C4-2B (cell line): ENCODE results near the gene FBL.
A peak's percentile ranks its signal among the peaks of the same experiment; 100 is the strongest.
"Not testable (repeated sequence)": the region's sequence is repeated elsewhere in the genome, so short reads cannot be mapped to it uniquely, and the experiment has no call there.

Experiments used
- H3K27ac ChIP-seq: fragments of 450-650 bp; 2 replicates; pipeline ENCODE4 v1.5.1; 2017
- CTCF ChIP-seq: fragments of 450-650 bp; conservative IDR thresholded peaks from 2 replicates; pipeline ENCODE4 v1.5.1; 2017; ENCODE audit warnings: mild to moderate bottlenecking
- ZFX ChIP-seq: fragments of 450-650 bp; IDR thresholded peaks from 2 replicates; pipeline ENCODE4 v1.6.1; 2017

The FBL gene

GRCh38 chr19:39845933-39846677 lies at the start of gene FBL:
Gene FBL (minus strand): TSS chr19:39846379. CDS start chr19:39846300, 79 bp downstream.
- H3K27ac ChIP-seq: peak within 1 kb of the TSS; percentile 93
- no peak for TF ChIP-seq ZFX
- no peak; the same call in 1 of the 2 replicates for TF ChIP-seq CTCF

- not testable (repeated sequence) for H3K27ac ChIP-seq
Measured at GRCh38 chr19:39895096-39895495, 48.9 kb upstream of the FBL start.

GRCh38 chr19:39894236-39894606 lies 48.0 kb upstream of the FBL start:
- not testable (repeated sequence) for H3K27ac ChIP-seq

GRCh38 chr19:39893366-39894235 lies 47.4 kb upstream of the FBL start:
- not testable (repeated sequence) for H3K27ac ChIP-seq

GRCh38 chr19:39892506-39892902 lies 46.3 kb upstream of the FBL start:
- not testable (repeated sequence) for H3K27ac ChIP-seq

GRCh38 chr19:39891660-39892505 lies 45.7 kb upstream of the FBL start:
- H3K27ac ChIP-seq: not testable (repeated sequence)

GRCh38 chr19:39890755-39891551 lies 44.8 kb upstream of the FBL start:
- no peak for TF ChIP-seq ZFX
- no peak for TF ChIP-seq CTCF
- no peak overlapping the region for H3K27ac ChIP-seq

GRCh38 chr19:39889872-39890754 lies 43.9 kb upstream of the FBL start:
- not testable (repeated sequence) for H3K27ac ChIP-seq

GRCh38 chr19:39887456-39887951 lies 41.3 kb upstream of the FBL start:
- H3K27ac ChIP-seq: not testable (repeated sequence)

- H3K27ac ChIP-seq: not testable (repeated sequence)
Measured at GRCh38 chr19:39885821-39886554, 39.8 kb upstream of the FBL start.

GRCh38 chr19:39884721-39885120 lies 38.5 kb upstream of the FBL start:
- not testable (repeated sequence) for H3K27ac ChIP-seq

GRCh38 chr19:39882645-39883044 lies 36.5 kb upstream of the FBL start:
- not testable (repeated sequence) for H3K27ac ChIP-seq

- not testable (repeated sequence) for H3K27ac ChIP-seq
Measured at GRCh38 chr19:39881495-39882110, 35.4 kb upstream of the FBL start.

GRCh38 chr19:39880241-39880640 lies 34.1 kb upstream of the FBL start:
- H3K27ac ChIP-seq: not testable (repeated sequence)

- not testable (repeated sequence) for H3K27ac ChIP-seq
Measured at GRCh38 chr19:39879796-39880195, 33.6 kb upstream of the FBL start.
